ENCODE measurements around the gene IL12RB2. TPM values are rescaled to one million over a fixed set of nuclear protein-coding genes. Genes with fewer than 3 reads are reported as not detected.

IL12RB2 gene
- total RNA-seq, 1 donor from 2014 or later = 0.06 TPM

DNA sequence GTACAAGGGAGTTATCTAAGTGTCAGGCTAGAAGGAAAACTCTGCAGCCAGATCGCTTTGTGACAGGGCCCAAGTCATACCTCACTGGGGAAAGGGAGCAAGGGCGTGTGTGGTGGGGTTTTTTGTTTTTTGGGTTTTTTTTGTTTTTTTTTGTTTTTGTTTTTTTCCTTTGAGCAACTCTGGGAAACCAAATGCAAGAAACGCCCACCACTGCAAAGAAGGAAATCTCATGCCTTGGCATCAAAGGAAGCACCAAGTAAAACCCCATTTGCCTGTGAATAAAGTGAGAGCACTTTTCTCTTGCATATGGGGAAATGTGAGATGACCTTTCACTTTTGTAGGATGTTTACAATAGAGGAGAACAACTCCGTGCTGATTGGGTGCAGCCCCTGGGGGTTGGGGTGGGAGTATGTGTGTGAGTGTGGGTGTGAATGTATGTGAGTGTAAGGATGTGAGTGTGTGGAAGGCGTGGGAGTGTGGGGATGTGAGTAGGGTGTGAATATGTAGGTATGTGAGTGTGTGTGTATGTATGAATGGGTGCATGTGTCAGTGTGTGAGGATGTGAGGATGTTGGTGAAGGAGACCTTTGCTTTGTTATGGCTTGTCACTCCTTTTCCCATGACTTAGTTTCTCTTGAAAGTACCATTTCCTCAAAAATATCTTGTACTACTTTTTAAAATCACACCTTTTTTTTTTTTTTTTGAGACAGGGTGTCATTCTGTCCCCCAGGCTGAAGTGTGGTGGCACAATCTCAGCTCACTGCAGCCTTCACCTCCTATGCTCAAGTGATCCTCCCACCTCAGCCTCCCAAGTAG, 34.6 kb downstream of the IL12RB2 start:
- Histone ChIP-seq H4K20me1 (ENCODE audit: low read depth) (no peaks in the 10 kb centered on the region), H3K79me2 (ENCODE audit: low read depth) (no peaks in the 10 kb centered on the region), H3F3A (ENCODE audit: low read depth) (peaks cover 9% of the 10 kb centered on the region), H2AFZ (replicated peaks) (peak overlapping the region; percentile 55), H3K4me1 (peaks cover 8% of the 10 kb centered on the region), H3K4me3 (no peak overlapping the region), H3K9ac (no peak overlapping the region), H3K9me3 (ENCODE audit: low read depth) (no peaks in the 10 kb centered on the region), H3K27me3 (no peaks in the 10 kb centered on the region), H3K27ac (no peak overlapping the region), H3K36me3 (no peaks in the 10 kb centered on the region), H3K4me2 (no peak overlapping the region)
- Mint-ChIP-seq H3K4me3 (no peak overlapping the region), H3K36me3 (no peaks in the 10 kb centered on the region), H3K4me1 (no peaks in the 10 kb centered on the region), H3K27ac (no peak overlapping the region), H3K9me3 (no peaks in the 10 kb centered on the region), H3K27me3 (ENCODE audit: insufficient read depth, low read depth) (peaks cover 5% of the 10 kb centered on the region)
- TF ChIP-seq, protein P1, sequence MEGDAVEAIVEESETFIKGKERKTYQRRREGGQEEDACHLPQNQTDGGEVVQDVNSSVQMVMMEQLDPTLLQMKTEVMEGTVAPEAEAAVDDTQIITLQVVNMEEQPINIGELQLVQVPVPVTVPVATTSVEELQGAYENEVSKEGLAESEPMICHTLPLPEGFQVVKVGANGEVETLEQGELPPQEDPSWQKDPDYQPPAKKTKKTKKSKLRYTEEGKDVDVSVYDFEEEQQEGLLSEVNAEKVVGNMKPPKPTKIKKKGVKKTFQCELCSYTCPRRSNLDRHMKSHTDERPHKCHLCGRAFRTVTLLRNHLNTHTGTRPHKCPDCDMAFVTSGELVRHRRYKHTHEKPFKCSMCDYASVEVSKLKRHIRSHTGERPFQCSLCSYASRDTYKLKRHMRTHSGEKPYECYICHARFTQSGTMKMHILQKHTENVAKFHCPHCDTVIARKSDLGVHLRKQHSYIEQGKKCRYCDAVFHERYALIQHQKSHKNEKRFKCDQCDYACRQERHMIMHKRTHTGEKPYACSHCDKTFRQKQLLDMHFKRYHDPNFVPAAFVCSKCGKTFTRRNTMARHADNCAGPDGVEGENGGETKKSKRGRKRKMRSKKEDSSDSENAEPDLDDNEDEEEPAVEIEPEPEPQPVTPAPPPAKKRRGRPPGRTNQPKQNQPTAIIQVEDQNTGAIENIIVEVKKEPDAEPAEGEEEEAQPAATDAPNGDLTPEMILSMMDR (IDR thresholded peaks at IDR 0.05) = no peak
- TF ChIP-seq EZH2phosphoT487 (IDR thresholded peaks at IDR 0.05) = no peak
- no peak for TF ChIP-seq EZH2 (IDR thresholded peaks at IDR 0.05)
- DNase-seq (ENCODE audit: low spot score) = no peak

DNA sequence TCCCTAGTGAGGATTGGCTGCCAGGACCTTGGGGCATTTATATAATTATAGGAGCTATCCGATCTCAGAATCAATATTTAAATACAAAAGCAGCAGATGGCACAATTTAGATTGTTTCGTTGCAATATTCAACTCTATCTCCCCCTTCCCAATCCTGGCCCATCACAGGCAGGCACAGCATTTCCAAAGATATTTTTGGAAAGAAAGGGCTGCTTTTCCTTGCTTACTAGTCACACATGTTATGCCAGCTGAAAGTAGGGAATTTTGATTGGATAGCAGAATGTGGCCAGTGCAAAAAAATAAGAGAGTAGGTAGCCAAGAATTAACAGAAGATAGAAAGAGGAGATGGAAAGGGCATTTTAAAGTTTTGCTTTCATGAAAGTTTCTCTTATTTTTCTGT, 37.9 kb downstream of the IL12RB2 start:
- Histone ChIP-seq H3K36me3 (no peaks in the 10 kb centered on the region), H3K4me2 (no peak overlapping the region), H3K79me2 (ENCODE audit: low read depth) (no peaks in the 10 kb centered on the region), H3K9ac (no peak overlapping the region), H4K20me1 (ENCODE audit: low read depth) (no peaks in the 10 kb centered on the region), H3K4me3 (no peak overlapping the region), H3K4me1 (peaks cover 8% of the 10 kb centered on the region), H3F3A (ENCODE audit: low read depth) (peaks cover 9% of the 10 kb centered on the region), H3K27me3 (no peaks in the 10 kb centered on the region), H3K9me3 (ENCODE audit: low read depth) (no peaks in the 10 kb centered on the region), H3K27ac (no peak overlapping the region), H2AFZ (replicated peaks) (no peak overlapping the region)
- Mint-ChIP-seq H3K36me3 (no peaks in the 10 kb centered on the region), H3K4me3 (no peak overlapping the region), H3K9me3 (no peaks in the 10 kb centered on the region), H3K27me3 (ENCODE audit: insufficient read depth, low read depth) (peaks cover 7% of the 10 kb centered on the region), H3K27ac (no peak overlapping the region), H3K4me1 (peaks cover 4% of the 10 kb centered on the region)
- no peak for DNase-seq (ENCODE audit: low spot score)
- no peak for TF ChIP-seq EZH2phosphoT487 (IDR thresholded peaks at IDR 0.05)
- TF ChIP-seq EZH2 (IDR thresholded peaks at IDR 0.05) = no peak
- TF ChIP-seq, protein P1 (IDR thresholded peaks at IDR 0.05) = no peak

DNA sequence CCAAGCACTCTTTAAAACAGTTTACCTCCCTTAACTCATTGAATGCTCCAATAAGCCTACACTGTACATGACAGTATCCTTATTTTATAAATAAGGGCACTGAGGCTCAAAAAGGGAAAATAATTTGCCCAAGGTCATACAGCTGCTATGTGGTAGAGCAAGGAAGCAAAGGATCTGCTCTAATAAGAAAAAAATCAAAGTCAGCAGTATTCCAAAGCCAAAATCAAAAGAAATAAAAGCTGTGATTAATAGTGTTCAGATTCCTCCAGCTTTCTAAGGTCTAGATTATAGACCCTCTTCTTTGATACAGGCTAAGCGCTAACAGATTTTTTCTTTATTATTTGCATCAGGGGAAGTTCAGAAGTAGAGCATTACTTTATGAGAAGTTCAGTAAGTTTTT, 39.3 kb downstream of the IL12RB2 start:
- Mint-ChIP-seq H3K27ac (no peak overlapping the region), H3K4me3 (no peak overlapping the region), H3K9me3 (no peaks in the 10 kb centered on the region), H3K27me3 (ENCODE audit: insufficient read depth, low read depth) (peaks cover 7% of the 10 kb centered on the region), H3K4me1 (peaks cover 4% of the 10 kb centered on the region), H3K36me3 (no peaks in the 10 kb centered on the region)
- no peaks in the 10 kb centered on the region for H3K36me3 ChIP-seq
- no peaks in the 10 kb centered on the region for H4K20me1 ChIP-seq (ENCODE audit: low read depth)
- DNase-seq (ENCODE audit: low spot score) = no peak
- H3K4me2 ChIP-seq = no peak overlapping the region
- TF ChIP-seq EZH2 (IDR thresholded peaks at IDR 0.05) (no peak), EZH2phosphoT487 (IDR thresholded peaks at IDR 0.05) (no peak)
- TF ChIP-seq, protein P1 (IDR thresholded peaks at IDR 0.05) = no peak
- no peak overlapping the region for H3K9ac ChIP-seq
- no peak overlapping the region for H3K27ac ChIP-seq
- H3K9me3 ChIP-seq (ENCODE audit: low read depth) = no peaks in the 10 kb centered on the region
- H2AFZ ChIP-seq (replicated peaks) = no peak overlapping the region
- no peak overlapping the region for H3K4me3 ChIP-seq
- no peaks in the 10 kb centered on the region for H3K27me3 ChIP-seq
- no peaks in the 10 kb centered on the region for H3K79me2 ChIP-seq (ENCODE audit: low read depth)
- peaks cover 3% of the 10 kb centered on the region for H3F3A ChIP-seq (ENCODE audit: low read depth)
- H3K4me1 ChIP-seq = peaks cover 4% of the 10 kb centered on the region

All from neural progenitor cell (in vitro differentiated cells).